Loucy (cell line): ENCODE data around the gene AMPD2.

Source experiments
- CTCF ChIP-seq: fragments of 200-600 bp; sonication (generic); conservative IDR thresholded peaks from 2 replicates; pipeline ENCODE4 v1.5.1; 2014; ENCODE audit warnings: mild to moderate bottlenecking, antibody characterized with exemption, low read length
- EZH2phosphoT487 ChIP-seq: fragments of 200-600 bp; IDR thresholded peaks from 2 replicates; pipeline ENCODE4 v1.6.1; 2018; ENCODE audit warnings: antibody characterized with exemption, mild to moderate bottlenecking, moderate library complexity, borderline replicate concordance

DNA sequence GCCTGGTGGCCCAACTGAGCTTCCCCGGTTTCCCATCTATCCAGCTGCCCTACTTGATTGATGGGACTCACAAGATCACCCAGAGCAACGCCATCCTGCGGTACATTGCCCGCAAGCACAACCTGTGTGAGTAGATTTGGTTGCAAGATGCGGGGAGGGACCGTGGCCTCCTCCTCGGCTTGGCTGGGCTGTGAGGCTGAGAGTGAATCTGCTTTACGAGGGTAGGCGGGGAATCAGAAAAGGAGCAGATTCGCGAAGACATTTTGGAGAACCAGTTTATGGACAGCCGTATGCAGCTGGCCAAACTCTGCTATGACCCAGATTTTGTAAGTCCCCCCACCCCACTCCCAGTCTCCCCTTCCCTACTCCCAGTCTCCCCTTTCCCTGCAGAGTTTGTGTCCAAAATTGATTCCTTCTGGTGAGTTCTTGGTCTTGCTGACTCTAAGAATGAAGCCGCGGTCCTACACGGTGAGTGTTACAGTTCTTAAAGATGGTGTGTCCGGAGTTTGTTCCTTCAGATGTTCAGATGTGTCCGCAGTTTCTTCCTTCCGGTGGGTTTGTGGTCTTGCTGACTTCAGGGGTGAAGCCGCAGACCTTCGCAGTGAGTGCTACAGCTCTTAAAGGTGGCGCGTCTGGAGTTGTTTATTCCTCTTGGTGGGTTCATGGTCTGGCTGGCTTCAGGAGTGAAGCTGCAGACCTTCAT is 49.8 kb downstream of the AMPD2 start:
- TF ChIP-seq CTCF = no peak
- no peak for TF ChIP-seq EZH2phosphoT487
